Measurements from ENCODE around the gene TEX14.

The TEX14 gene

GRCh38 chr17:58516644-58517377, 175.0 kb downstream of the TEX14 start:
- Histone ChIP-seq H4K20me1 (peaks cover 0 to 19% (median 14%) of the 10 kb centered on the region in 11 experiments; a peak in 12 of 22 replicates), H3K36me3 (peaks cover 8 to 11% (median 11%) of the 10 kb centered on the region in 11 experiments), H3K9me3 (replicated peaks in 1 of 11) (no peaks in the 10 kb centered on the region), H3K4me1 (peaks cover 52 to 68% (median 65%) of the 10 kb centered on the region in 10 experiments), H3K4me3 (peak overlapping the region; percentile 58 to 80 (median 70)), H3K27me3 (no peaks in the 10 kb centered on the region), H3K9ac (peak overlapping the region; percentile 65 to 95 (median 85)), H3K27ac (peak overlapping the region; percentile 73 to 97 (median 86)), H3K4me2 (peak overlapping the region; percentile 75 to 99 (median 96))
- no peak for TF ChIP-seq Cebpa-rat (IDR thresholded peaks at IDR 0.05)

- no peaks in the 10 kb centered on the region for H3K9me3 ChIP-seq (replicated peaks in 1 of 11)
- H3K4me2 ChIP-seq = peak overlapping the region; percentile 91 to 99 (median 96)
- H3K4me3 ChIP-seq = peak overlapping the region in 2 of 10 experiments; percentile 74 to 95; a peak in 2 of 20 replicates
- H3K27ac ChIP-seq = peak overlapping the region in 7 of 11 experiments; percentile 84 to 97 (median 91); a peak in 10 of 22 replicates
- H3K27me3 ChIP-seq = no peaks in the 10 kb centered on the region
- TF ChIP-seq Cebpa-rat (IDR thresholded peaks at IDR 0.05) = no peak
- H4K20me1 ChIP-seq = peaks cover 0 to 20% (median 14%) of the 10 kb centered on the region in 11 experiments; a peak in 12 of 22 replicates
- H3K4me1 ChIP-seq = peaks cover 47 to 74% (median 60%) of the 10 kb centered on the region in 10 experiments
- H3K36me3 ChIP-seq = peaks cover 23 to 27% (median 26%) of the 10 kb centered on the region in 11 experiments
- H3K9ac ChIP-seq = peak overlapping the region in 9 of 11 experiments; percentile 77 to 95 (median 91); a peak in 13 of 22 replicates
Measured at GRCh38 chr17:58515286-58515685, 176.6 kb downstream of the TEX14 start.

GRCh38 chr17:58514770-58515157, 177.1 kb downstream of the TEX14 start:
- Histone ChIP-seq H4K20me1 (peaks cover 0 to 20% (median 14%) of the 10 kb centered on the region in 11 experiments; a peak in 12 of 22 replicates), H3K27ac (peak overlapping the region in 9 of 11 experiments; percentile 73 to 94 (median 90); a peak in 17 of 22 replicates), H3K4me3 (peak overlapping the region; percentile 74 to 97 (median 92)), H3K4me2 (peak overlapping the region; percentile 91 to 99 (median 96)), H3K4me1 (peaks cover 42 to 74% (median 55%) of the 10 kb centered on the region in 10 experiments), H3K9ac (peak overlapping the region; percentile 79 to 95 (median 91); a peak in 21 of 22 replicates), H3K27me3 (no peaks in the 10 kb centered on the region), H3K36me3 (peaks cover 28 to 32% (median 31%) of the 10 kb centered on the region in 11 experiments), H3K9me3 (replicated peaks in 1 of 11) (no peaks in the 10 kb centered on the region)
- no peak for TF ChIP-seq Cebpa-rat (IDR thresholded peaks at IDR 0.05)

GRCh38 chr17:58513965-58514769, 177.7 kb downstream of the TEX14 start, which contains the start of gene MTMR4:
Gene MTMR4 (minus strand): TSS chr17:58514638. CDS start chr17:58514407, 231 bp downstream.
- Histone ChIP-seq H3K27me3 (no peaks in the 10 kb centered on the region), H3K9me3 (replicated peaks in 1 of 11) (no peaks in the 10 kb centered on the region), H3K27ac (peak within 1 kb of the TSS; percentile 28 to 94 (median 90); a peak in 21 of 22 replicates), H3K4me2 (peak within 1 kb of the TSS; percentile 91 to 99 (median 96)), H3K36me3 (peaks cover 34 to 38% (median 37%) of the 10 kb centered on the region in 11 experiments), H3K4me3 (peak within 1 kb of the TSS; percentile 74 to 97 (median 92)), H4K20me1 (peaks cover 0 to 23% (median 14%) of the 10 kb centered on the region in 11 experiments; a peak in 13 of 22 replicates), H3K4me1 (peaks cover 40 to 70% (median 52%) of the 10 kb centered on the region in 10 experiments), H3K9ac (peak within 1 kb of the TSS; percentile 79 to 95 (median 91))
- no peak for TF ChIP-seq Cebpa-rat (IDR thresholded peaks at IDR 0.05)

GRCh38 chr17:58513267-58513964, 178.4 kb downstream of the TEX14 start:
- Histone ChIP-seq H3K4me1 (peaks cover 40 to 72% (median 56%) of the 10 kb centered on the region in 10 experiments), H3K36me3 (peaks cover 42 to 45% (median 44%) of the 10 kb centered on the region in 11 experiments), H3K4me2 (peak overlapping the region; percentile 91 to 99 (median 96)), H3K9me3 (replicated peaks in 1 of 11) (no peaks in the 10 kb centered on the region), H3K9ac (peak overlapping the region; percentile 79 to 95 (median 91)), H3K4me3 (peak overlapping the region; percentile 74 to 97 (median 92)), H3K27me3 (no peaks in the 10 kb centered on the region), H3K27ac (peak overlapping the region in 9 of 11 experiments; percentile 73 to 94 (median 90); a peak in 19 of 22 replicates), H4K20me1 (peaks cover 0 to 28% (median 14%) of the 10 kb centered on the region in 11 experiments; a peak in 13 of 22 replicates)
- TF ChIP-seq Cebpa-rat (IDR thresholded peaks at IDR 0.05) = no peak

GRCh38 chr17:58510075-58510474, 181.8 kb downstream of the TEX14 start:
- H3K9me3 ChIP-seq (replicated peaks in 1 of 11) = no peaks in the 10 kb centered on the region
- no peak overlapping the region for H3K4me2 ChIP-seq
- TF ChIP-seq Cebpa-rat (IDR thresholded peaks at IDR 0.05) = no peak
- peaks cover 74 to 79% (median 77%) of the 10 kb centered on the region in 11 experiments for H3K36me3 ChIP-seq
- H3K4me1 ChIP-seq = peaks cover 34 to 74% (median 56%) of the 10 kb centered on the region in 10 experiments
- H3K9ac ChIP-seq = no peak overlapping the region
- no peak overlapping the region; a peak in 1 of 22 replicates for H3K27ac ChIP-seq
- no peak overlapping the region for H3K4me3 ChIP-seq
- peaks cover 0 to 35% (median 14%) of the 10 kb centered on the region in 11 experiments; a peak in 15 of 22 replicates for H4K20me1 ChIP-seq
- no peaks in the 10 kb centered on the region for H3K27me3 ChIP-seq

DNA sequence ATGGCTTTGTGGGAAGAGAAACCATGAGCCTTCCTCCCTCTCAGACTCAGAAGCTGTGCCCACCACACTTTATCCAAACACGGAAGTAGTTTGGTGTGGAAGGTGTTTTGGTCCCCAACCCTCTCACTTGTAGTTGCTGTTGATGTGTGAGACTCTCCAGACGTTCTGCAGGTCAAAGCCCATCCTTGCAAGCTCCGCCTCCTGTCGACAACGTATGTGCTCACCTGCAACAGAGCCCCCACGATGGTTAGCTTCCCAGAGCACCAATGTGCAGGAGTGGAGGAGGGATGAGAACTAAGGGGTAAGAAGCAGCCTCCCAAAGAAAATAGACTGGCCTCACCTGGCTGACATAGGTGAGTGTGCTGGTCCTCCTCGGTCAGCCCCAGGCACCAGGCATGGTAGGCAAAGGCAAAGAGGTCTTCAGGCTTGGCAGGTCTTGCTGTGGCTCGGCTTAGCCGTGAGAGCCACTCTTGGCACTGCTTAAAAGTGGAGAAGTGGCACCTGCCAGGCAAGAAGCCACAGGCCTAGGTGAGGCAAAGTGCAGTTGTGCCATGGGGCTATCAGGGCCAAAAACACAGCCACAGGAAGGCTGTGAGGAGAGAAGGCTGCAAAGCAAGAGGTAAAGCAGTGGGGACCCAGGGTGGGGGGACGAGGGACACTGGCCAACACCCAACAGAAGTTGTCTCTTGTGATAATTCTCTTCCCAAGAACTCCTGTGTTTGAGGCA, 183.3 kb downstream of the TEX14 start:
- Histone ChIP-seq H3K36me3 (peaks cover 87 to 94% (median 92%) of the 10 kb centered on the region in 11 experiments), H3K4me1 (peaks cover 38 to 79% (median 61%) of the 10 kb centered on the region in 10 experiments)

More for the DNA sequence above, 183.3 kb downstream of the TEX14 start:
- no peak for TF ChIP-seq Cebpa-rat (IDR thresholded peaks at IDR 0.05)
- Histone ChIP-seq H3K27ac (no peak overlapping the region), H3K4me3 (no peak overlapping the region), H4K20me1 (peaks cover 0 to 43% (median 20%) of the 10 kb centered on the region in 11 experiments; a peak in 16 of 22 replicates), H3K27me3 (no peaks in the 10 kb centered on the region), H3K4me2 (peak overlapping the region in 4 of 11 experiments; percentile 2 to 31 (median 29); a peak in 6 of 22 replicates), H3K9me3 (replicated peaks in 1 of 11) (no peaks in the 10 kb centered on the region), H3K9ac (no peak overlapping the region)

All from BLaER1 treated with 17β-estradiol and CSF1 and Interleukin-3, amounts not matched to agents 10 nM and 100 nM (cell line).